ENCODE data around the gene TM4SF4. TPM values are rescaled to one million over a fixed set of nuclear protein-coding genes. Genes with fewer than 3 reads are reported as not detected.
A peak's percentile ranks its signal among the peaks of the same experiment; 100 is the strongest.

Gene TM4SF4
- polyA plus RNA-seq, 3 donors, result 0.08 TPM; not detected in 2

DNA sequence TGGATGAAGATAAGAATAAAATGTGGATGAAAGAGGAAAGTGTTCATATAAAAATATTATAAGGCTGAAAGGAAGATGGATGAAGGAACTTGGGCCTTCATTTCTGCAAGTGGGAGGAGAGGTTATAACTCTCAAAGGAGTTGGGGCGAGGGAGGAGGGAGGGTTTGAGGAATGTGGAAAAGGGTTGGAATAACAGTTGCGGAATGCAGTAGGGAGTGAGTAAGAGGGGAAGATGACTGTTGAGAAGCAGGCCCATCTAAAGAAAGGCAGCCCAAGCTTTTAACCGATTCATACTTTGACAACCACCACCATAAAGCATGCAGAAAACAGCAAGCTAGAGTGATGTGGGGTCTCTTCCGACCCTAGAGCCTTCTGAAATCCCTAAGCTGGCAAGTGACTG, 8.3 kb upstream of the TM4SF4 start:
- DNase-seq, result no peak
- no peak overlapping the region for H3K4me3 Mint-ChIP-seq
- H3K4me3 ChIP-seq (replicated peaks in 1 of 3; ENCODE audit: low read depth in 2 of 3, low read length in 3 of 3), result no peak overlapping the region
- peaks cover 0 to 10% (median 2%) of the 10 kb centered on the region in 7 donors for H3K9me3 Mint-ChIP-seq
- peak overlapping the region in 2 of 7 donors; percentile 13 to 31 for H3K27ac Mint-ChIP-seq
- H3K4me2 ChIP-seq (replicated peaks; ENCODE audit: extremely low read depth, low read length, poor library complexity, severe bottlenecking), result no peak overlapping the region
- H2AFZ ChIP-seq (ENCODE audit: insufficient read depth, low read depth, low read length, poor library complexity, severe bottlenecking), result no peak overlapping the region
- H3K4me1 ChIP-seq (ENCODE audit: control insufficient read depth in 1 of 2, insufficient read depth in 2 of 2, low read length in 2 of 2), result peaks cover 13 to 16% of the 10 kb centered on the region in 2 donors
- intact Hi-C loops (cut with micrococcal nuclease), result no loop called here
- H3K9me3 ChIP-seq (replicated peaks in 1 of 2; ENCODE audit: control insufficient read depth in 1 of 2, insufficient read depth in 1 of 2, low read length in 2 of 2), result peaks cover 0 to 6% of the 10 kb centered on the region in 2 donors
- H3K36me3 Mint-ChIP-seq, result peaks cover 0 to 1% of the 10 kb centered on the region in 2 donors
- WGBS (ENCODE audit: insufficient coverage), result 90% methylated on average over 2 of the region's 4 CpGs
- TF ChIP-seq, protein P1, sequence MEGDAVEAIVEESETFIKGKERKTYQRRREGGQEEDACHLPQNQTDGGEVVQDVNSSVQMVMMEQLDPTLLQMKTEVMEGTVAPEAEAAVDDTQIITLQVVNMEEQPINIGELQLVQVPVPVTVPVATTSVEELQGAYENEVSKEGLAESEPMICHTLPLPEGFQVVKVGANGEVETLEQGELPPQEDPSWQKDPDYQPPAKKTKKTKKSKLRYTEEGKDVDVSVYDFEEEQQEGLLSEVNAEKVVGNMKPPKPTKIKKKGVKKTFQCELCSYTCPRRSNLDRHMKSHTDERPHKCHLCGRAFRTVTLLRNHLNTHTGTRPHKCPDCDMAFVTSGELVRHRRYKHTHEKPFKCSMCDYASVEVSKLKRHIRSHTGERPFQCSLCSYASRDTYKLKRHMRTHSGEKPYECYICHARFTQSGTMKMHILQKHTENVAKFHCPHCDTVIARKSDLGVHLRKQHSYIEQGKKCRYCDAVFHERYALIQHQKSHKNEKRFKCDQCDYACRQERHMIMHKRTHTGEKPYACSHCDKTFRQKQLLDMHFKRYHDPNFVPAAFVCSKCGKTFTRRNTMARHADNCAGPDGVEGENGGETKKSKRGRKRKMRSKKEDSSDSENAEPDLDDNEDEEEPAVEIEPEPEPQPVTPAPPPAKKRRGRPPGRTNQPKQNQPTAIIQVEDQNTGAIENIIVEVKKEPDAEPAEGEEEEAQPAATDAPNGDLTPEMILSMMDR (IDR thresholded peaks at IDR 0.05), result no peak
- H3K27ac ChIP-seq (ENCODE audit: low read depth in 1 of 2, low read length in 2 of 2), result no peak overlapping the region
- peaks cover 23% of the 10 kb centered on the region for H3K4me1 Mint-ChIP-seq
- H3K9ac ChIP-seq (ENCODE audit: insufficient read depth, low read length, poor library complexity, severe bottlenecking), result no peak overlapping the region
- peaks cover 1 to 2% (median 2%) of the 10 kb centered on the region in 3 donors for H3K27me3 Mint-ChIP-seq (ENCODE audit: low read depth in 3 of 3)
- H3K79me2 ChIP-seq (ENCODE audit: insufficient read depth, low read length), result no peaks in the 10 kb centered on the region
- no peaks in the 10 kb centered on the region for H3K27me3 ChIP-seq (ENCODE audit: control insufficient read depth in 2 of 2, insufficient read depth in 2 of 2, low read length in 2 of 2)
- H4K20me1 ChIP-seq (ENCODE audit: insufficient read depth, low read length), result no peaks in the 10 kb centered on the region
- no peaks in the 10 kb centered on the region for H3K36me3 ChIP-seq (replicated peaks in 1 of 2; ENCODE audit: control insufficient read depth in 1 of 2, insufficient read depth in 2 of 2, low read length in 2 of 2)

DNA sequence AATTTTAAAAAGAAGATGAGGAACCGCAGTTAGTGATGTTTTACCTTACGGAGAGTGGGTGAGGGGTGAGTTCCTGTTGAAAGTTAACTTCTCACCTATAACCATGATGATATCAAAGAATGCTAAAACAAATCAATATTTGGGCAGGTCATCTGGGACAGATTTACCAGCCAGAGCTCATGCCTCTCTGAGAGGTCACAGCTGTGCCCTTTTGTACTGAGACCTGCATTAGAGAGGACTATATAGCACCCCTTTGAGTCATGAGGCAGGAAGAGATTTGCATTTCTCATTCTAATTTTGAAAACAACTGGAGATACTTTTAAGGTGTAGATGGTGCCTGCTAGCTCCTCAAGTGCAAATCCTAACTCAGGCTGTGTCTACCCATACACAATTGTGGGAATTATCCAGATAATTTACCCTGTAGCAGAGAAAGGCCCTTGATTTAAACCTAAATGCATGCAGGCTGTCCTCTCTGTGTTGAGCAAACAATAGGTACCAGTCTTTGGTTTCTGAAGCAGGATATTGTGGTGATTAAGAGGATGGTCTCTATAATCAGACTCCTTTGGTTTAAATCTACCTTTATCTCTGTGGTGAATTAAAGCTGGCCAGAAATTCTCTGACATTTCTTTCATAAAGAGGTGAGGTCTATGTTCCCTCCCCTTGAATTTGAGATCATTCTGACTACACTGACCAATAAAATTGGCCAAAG, 5.8 kb upstream of the TM4SF4 start:
- H3K36me3 ChIP-seq (replicated peaks in 1 of 2; ENCODE audit: control insufficient read depth in 1 of 2, insufficient read depth in 2 of 2, low read length in 2 of 2), result no peaks in the 10 kb centered on the region
- no CpG with 5 or more reads among the region's 2 CpGs for WGBS (ENCODE audit: insufficient coverage)
- Mint-ChIP-seq H3K4me3 (no peak overlapping the region), H3K36me3 (peaks cover 0 to 1% of the 10 kb centered on the region in 2 donors), H3K9me3 (peaks cover 0 to 10% (median 2%) of the 10 kb centered on the region in 7 donors), H3K4me1 (peaks cover 40% of the 10 kb centered on the region), H3K27ac (no peak overlapping the region), H3K27me3 (ENCODE audit: low read depth in 3 of 3) (peaks cover 0 to 2% (median 1%) of the 10 kb centered on the region in 3 donors)
- DNase-seq, result no peak
- no peak overlapping the region for H3K4me2 ChIP-seq (replicated peaks; ENCODE audit: extremely low read depth, low read length, poor library complexity, severe bottlenecking)
- H3K27me3 ChIP-seq (ENCODE audit: control insufficient read depth in 2 of 2, insufficient read depth in 2 of 2, low read length in 2 of 2), result no peaks in the 10 kb centered on the region
- no peak overlapping the region for H3K9ac ChIP-seq (ENCODE audit: insufficient read depth, low read length, poor library complexity, severe bottlenecking)
- H3K9me3 ChIP-seq (replicated peaks in 1 of 2; ENCODE audit: control insufficient read depth in 1 of 2, insufficient read depth in 1 of 2, low read length in 2 of 2), result peaks cover 0 to 6% of the 10 kb centered on the region in 2 donors
- intact Hi-C loops (cut with micrococcal nuclease), result no loop called here
- no peaks in the 10 kb centered on the region for H3K79me2 ChIP-seq (ENCODE audit: insufficient read depth, low read length)
- H4K20me1 ChIP-seq (ENCODE audit: insufficient read depth, low read length), result no peaks in the 10 kb centered on the region
- H2AFZ ChIP-seq (ENCODE audit: insufficient read depth, low read depth, low read length, poor library complexity, severe bottlenecking), result peak overlapping the region; percentile 3
- H3K4me3 ChIP-seq (replicated peaks in 1 of 3; ENCODE audit: low read depth in 2 of 3, low read length in 3 of 3), result no peak overlapping the region
- peaks cover 37 to 41% of the 10 kb centered on the region in 2 donors for H3K4me1 ChIP-seq (ENCODE audit: control insufficient read depth in 1 of 2, insufficient read depth in 2 of 2, low read length in 2 of 2)
- TF ChIP-seq, protein P1 (IDR thresholded peaks at IDR 0.05), result no peak
- no peak overlapping the region for H3K27ac ChIP-seq (ENCODE audit: low read depth in 1 of 2, low read length in 2 of 2)
